ENCODE results near the gene TRIM31.

Gene TRIM31

GRCh38 chr6:30075094-30075789 lies 37.6 kb downstream of the TRIM31 start, which contains the start of gene RNF39:
RNF39 (minus strand) TSS chr6:30075769; CDS start chr6:30075585, 184 bp downstream.
- DNase-seq = no peak

GRCh38 chr6:30074331-30075093 lies 38.4 kb downstream of the TRIM31 start:
- no peak for DNase-seq

GRCh38 chr6:30073489-30074235 lies 39.2 kb downstream of the TRIM31 start:
- no peak for DNase-seq

GRCh38 chr6:30071858-30072257 lies 41.0 kb downstream of the TRIM31 start:
- DNase-seq = no peak

GRCh38 chr6:30071081-30071818 lies 41.6 kb downstream of the TRIM31 start:
- no peak for DNase-seq

- no peak for DNase-seq
Observed at GRCh38 chr6:30067460-30068139, 45.3 kb downstream of the TRIM31 start.

- peak; percentile 91 for DNase-seq
Observed at GRCh38 chr6:30066577-30067459, 46.1 kb downstream of the TRIM31 start, which contains the start of gene PPP1R11. PPP1R11 (plus strand) TSS chr6:30067198; CDS start chr6:30067411, 213 bp downstream.

- no peak for DNase-seq
Observed at GRCh38 chr6:30066082-30066481, 46.8 kb downstream of the TRIM31 start.

- DNase-seq = no peak
Observed at GRCh38 chr6:30063315-30063714, 49.6 kb downstream of the TRIM31 start.

GRCh38 chr6:30062471-30063178 lies 50.3 kb downstream of the TRIM31 start:
- no peak for DNase-seq

GRCh38 chr6:30061858-30062458 lies 50.9 kb downstream of the TRIM31 start:
- DNase-seq = no peak

- DNase-seq = peak; percentile 81
Observed at GRCh38 chr6:30061092-30061857, 51.6 kb downstream of the TRIM31 start, which contains the start of gene POLR1H. POLR1H (plus strand) TSS chr6:30061265; CDS start chr6:30061525, 260 bp downstream.

GRCh38 chr6:30060606-30061091 lies 52.2 kb downstream of the TRIM31 start:
- no peak for DNase-seq

GRCh38 chr6:30055513-30055912 lies 57.4 kb downstream of the TRIM31 start:
- DNase-seq = no peak

GRCh38 chr6:30053682-30054081 lies 59.2 kb downstream of the TRIM31 start:
- DNase-seq = no peak

Data from NCI-H2107 (cell line).